GM11168 (cell line): ENCODE results near the gene SLC1A7.

Source experiments
- in situ Hi-C: fragments of 300-500 bp; cut with MboI; formaldehyde crosslinking; loops from one replicate; pipeline ENCODE4 v1.12.0; 2022; ENCODE audit warnings: low sequenced_read_pairs; ENCODE audit not compliant: unreplicated experiment

The SLC1A7 gene

DNA sequence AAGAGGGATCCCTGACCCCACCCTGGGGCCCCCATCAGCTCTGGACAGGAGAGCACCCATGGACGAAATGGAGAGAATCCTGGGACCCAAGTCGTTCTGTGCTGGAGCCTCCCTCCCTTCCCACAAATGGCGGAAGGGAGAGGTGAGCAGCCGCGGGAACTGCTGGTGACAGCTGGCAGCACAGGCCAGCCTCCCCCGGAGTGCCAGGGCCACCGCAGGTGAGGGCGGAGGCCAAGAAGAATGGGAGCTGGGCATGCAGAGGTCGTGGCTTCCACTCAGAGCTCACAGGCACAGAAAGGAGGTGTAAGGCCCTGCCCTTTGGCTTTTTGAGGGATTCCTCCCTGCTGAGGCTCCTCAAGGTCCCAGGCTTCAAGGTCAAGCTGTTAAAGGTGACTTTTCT is 24.6 kb downstream of the SLC1A7 start:
- in situ Hi-C loops, result no loop called here

GRCh38 chr1:53116933-53117600 is 25.4 kb downstream of the SLC1A7 start:
- in situ Hi-C loops, result no loop called here

GRCh38 chr1:53116307-53116810 is 26.1 kb downstream of the SLC1A7 start:
- in situ Hi-C loops, result no loop called here

DNA sequence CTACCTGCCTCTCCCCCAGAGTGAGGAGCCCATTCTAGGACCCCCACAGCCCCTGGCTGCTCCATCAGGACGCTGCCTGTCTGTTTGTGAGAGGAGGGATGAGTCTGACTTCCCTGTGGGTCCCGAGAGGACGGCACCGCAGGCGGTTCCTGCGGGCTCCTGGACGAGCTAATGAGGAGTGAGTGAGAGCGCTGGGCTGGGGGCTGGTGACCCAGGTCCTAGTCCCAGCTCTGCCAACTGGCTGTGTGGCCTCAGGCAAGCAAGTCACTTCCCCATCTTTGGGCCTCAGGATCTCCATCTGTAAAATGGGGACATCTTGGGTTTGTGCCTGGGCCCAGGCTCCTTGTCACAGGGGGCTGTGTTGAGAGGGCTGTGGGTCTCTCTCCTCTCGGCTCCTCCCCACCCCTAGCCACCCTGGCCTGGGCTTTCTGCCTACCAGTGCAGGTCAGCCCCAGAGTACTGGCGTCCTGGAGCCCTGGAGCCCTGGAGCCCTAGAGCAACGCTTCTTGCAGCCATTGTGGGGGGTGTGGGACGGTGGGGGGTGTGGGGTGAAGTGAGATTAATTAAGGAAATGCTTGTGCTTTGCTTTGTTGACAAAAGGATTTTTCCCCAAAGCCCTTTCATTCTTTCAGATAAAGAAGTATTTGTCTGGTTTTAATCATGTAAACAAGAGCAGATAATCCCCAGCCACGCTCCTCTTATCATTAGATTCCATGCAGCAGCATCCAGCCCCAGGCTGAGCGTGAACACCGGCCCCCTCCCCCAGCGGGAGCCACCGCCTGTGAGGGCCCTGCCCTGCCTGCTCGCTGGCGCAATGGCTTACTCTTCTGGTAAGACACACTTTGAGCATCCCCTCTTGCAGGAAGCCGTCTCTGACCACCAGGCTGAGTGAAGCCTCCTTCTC is 26.8 kb downstream of the SLC1A7 start:
- in situ Hi-C loops, result no loop called here

DNA sequence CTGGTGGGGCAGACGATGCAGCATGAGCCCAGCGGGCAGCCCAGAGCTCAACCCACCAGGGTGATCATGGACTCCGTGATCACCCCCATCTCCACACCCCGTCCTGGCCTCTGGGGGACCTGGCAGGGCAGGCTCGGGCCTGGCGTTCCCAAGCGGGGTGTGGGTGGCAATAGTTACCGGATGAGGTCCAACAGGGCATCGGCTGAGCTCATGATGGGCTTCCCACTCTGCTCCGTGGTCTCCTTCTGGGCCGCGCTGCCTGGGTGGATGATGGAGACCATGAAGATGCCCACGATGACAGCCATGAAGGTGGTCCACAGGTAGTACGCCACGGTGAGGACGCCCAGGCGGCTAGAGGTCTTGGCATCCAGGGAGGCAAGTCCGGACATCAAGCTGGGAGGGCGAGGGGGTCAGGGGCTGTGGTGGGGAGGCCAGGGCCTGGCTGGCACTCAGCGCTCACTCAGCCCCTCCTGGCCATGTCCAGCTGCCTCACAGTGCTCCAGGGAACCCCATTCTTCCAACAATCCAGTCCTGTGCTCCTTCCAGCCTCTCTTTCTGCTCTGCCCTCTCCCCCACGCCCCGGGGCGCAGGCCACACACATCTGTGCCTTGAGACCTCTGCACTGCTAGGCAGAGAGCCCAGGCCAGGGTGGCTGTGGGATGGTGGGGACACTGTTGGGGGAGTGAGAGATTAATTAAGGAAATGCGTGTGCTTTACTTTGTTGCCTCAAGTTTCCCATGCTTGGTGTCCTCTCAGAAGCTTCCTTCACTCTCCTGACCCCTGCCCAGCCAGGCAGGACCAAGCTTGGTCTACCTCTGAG is 27.6 kb downstream of the SLC1A7 start:
- in situ Hi-C loops, result no loop called here

GRCh38 chr1:53114090-53114489 is 28.3 kb downstream of the SLC1A7 start:
- in situ Hi-C loops, result no loop called here

DNA sequence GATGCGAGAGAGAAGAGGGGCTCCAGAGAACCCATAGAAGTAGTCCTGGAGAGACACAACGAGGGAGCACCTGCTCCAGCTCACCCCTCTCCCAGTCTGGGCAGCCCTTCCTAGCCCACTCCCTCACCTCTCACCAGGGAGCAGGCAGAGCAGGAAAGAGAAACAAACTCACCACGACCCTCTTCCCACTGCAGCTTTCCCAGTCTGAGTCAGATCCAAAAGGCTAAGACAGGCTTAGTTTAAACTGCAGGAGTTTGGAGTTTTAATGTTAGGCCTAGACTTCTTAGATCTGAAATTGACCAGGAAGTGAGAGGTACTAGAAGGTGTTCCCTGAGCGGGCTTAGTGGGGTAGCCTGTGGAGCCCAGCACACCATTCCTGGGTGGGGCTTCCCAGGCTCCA is 29.6 kb downstream of the SLC1A7 start:
- in situ Hi-C loops, result no loop called here

GRCh38 chr1:53112271-53112774 is 30.1 kb downstream of the SLC1A7 start:
- in situ Hi-C loops, result no loop called here

GRCh38 chr1:53111693-53112092 is 30.7 kb downstream of the SLC1A7 start:
- in situ Hi-C loops, result no loop called here

DNA sequence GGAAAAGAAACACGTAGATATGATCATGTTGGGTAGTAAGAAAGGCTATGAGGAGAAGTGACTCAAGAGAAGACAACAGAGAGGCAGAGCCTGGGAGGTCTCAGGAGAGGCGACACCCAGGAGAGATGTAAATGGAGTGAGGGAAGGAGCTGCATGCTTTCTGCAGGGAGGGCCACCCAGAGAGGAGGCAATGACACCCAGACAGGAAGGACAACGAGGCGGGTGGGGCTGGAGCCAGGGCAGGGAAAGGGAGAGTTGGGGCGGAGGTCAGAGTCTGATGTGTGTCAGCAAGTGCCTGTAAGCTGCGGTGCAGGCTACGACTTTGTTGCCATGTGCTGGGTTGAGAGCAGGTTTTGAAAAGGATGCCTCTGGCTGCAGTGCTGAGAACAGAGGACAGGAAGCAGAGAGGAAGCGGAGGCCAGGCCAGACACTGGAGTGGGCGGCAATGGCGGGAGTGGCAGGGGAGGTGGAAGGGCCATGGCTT is 31.3 kb downstream of the SLC1A7 start:
- in situ Hi-C loops, result no loop called here

GRCh38 chr1:53110370-53111072 is 31.9 kb downstream of the SLC1A7 start:
- in situ Hi-C loops, result no loop called here

DNA sequence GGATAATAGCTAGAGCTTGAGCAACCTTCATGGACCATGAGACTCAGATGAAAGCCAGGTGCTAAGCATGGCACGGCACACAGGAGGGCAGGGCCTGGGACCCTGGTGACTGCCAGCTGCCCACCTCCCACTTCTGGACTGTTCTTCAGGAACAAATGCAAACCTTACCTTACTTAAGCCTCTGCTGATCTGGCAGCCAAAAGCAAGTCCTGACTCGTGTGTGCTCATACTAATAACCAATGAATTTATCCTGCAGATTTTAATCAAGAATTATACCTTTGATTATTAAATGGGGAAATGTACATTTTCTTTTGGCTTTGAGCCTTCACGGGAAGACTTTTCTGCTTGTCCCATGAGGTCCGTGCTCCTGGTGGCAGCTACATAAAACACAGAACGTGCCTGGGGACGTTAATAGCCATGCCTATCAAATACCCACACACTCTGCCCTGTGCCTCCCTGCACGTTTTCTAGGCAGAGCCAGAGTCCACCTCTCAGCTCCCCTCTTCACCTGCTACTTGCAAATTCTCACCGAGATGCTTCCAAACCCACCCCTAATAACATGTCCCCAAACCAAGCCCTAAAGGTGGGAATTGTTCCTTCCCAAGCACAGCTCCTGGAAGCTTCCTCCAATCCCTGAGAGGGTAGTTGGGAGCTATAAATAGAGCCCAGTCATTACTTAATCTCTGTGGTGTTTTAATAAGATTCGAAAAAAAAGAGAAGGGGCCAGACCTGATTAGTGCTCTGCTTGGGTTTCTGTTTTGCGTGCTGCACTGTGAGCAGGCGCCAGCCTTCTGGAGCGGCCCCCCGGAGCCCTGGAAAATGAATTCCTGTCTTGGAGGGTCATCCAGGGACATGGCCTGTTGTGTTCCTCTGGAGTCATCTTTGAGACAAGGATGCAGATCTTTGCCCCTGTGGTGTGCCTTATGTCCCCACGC is 33.5 kb downstream of the SLC1A7 start:
- in situ Hi-C loops, result no loop called here

DNA sequence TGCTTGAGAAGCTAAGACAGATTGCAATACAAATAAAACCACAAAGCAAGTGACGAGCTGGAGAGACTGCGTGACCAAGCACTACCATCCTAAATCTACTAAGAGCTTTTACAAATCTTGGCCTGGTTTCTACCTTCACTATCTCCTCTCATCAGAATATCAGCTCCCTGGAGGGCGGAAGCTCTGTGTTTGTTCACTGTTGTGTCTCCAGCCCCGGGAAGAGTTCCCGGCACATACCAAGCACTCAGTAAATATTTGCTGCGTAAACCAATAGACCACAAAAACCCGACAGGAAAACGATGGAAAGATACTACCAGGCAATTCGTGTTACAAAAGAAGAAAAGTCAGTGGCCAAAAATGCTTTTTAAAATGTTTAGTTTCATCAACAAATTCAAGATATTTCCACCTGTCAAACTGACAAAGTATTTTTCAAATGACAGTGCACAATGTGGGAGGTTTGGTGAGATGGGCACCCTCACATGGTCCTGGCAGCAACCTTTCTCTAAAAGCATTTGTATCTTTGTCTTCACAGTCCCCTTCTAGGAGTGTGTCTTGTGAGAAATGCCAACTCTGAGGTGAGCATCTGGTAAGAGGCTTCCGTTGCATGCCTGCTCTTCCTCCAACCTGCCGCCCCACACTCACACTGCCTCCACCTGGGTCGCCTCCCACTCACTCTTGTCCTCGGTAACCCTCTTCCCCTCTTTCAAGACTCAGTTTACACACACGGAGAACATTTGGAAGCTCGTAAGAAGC is 34.7 kb downstream of the SLC1A7 start:
- in situ Hi-C loops, result no loop called here

GRCh38 chr1:53107090-53107489 is 35.3 kb downstream of the SLC1A7 start:
- in situ Hi-C loops, result no loop called here

- in situ Hi-C loops, result no loop called here
These were observed 38.0 kb downstream of the SLC1A7 start for GRCh38 chr1:53104289-53104913.

DNA sequence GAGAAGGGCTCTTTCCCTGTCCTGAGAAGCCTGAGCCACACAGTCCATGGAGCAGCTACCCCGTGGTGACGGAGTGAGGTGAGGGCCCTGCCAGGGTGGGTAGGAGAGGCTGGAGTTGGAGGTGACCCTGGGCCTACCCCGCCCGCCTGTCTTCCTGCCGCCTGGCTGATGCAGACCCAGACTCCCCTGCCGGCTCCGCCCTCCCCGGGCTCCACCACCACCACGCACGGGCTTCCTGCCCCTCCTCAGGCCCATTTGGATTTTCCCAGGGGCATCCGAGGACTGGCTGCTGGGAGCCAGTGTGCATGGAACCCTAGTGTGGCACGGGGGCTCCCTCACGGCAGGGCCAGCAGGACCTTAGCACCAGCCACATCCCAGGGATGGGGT is 47.9 kb downstream of the SLC1A7 start:
- in situ Hi-C loops, result no loop called here

- in situ Hi-C loops, result no loop called here
These were observed 48.5 kb downstream of the SLC1A7 start for GRCh38 chr1:53093778-53094532.
